SK-N-SH treated with all-trans-retinoic acid at 6 μM for 48 hours (cell line): Measurements from ENCODE around the gene DDX24.

ENCODE experiments used
- ATAC-seq: fragments of 200-7000 bp; cut with Tn5 transposase; 3 replicates; pipeline ENCODE4 v1.9.1; 2020; ENCODE audit warnings: mild to moderate bottlenecking, moderate library complexity
- ARNTL ChIP-seq: fragments of 450-650 bp; formaldehyde crosslinking; IDR thresholded peaks from 2 replicates; pipeline ENCODE4 v1.5.0; 2020; ENCODE audit warnings: low read depth, mild to moderate bottlenecking, moderate library complexity, borderline replicate concordance
- CREB5 ChIP-seq: fragments of 250-450 bp; sonication (Bioruptor Pico); IDR thresholded peaks from 2 replicates; pipeline ENCODE4 v1.5.1; 2020; ENCODE audit warnings: low read depth, mild to moderate bottlenecking, moderate library complexity
- CSDC2 ChIP-seq: fragments of 250-450 bp; sonication (Bioruptor Pico); IDR thresholded peaks from 2 replicates; pipeline ENCODE4 v1.5.0; 2020; ENCODE audit warnings: mild to moderate bottlenecking, moderate library complexity
- CSRNP3 ChIP-seq: fragments of 250-450 bp; sonication (Bioruptor Pico); IDR thresholded peaks from 2 replicates; pipeline ENCODE4 v1.5.1; 2021; ENCODE audit warnings: mild to moderate bottlenecking, moderate library complexity
- ESRRG ChIP-seq: fragments of 250-450 bp; sonication (Bioruptor Pico); IDR thresholded peaks from 2 replicates; pipeline ENCODE4 v1.6.1; 2021; ENCODE audit warnings: mild to moderate bottlenecking
- GLIS3 ChIP-seq: fragments of 250-450 bp; sonication (Bioruptor Pico); IDR thresholded peaks from 2 replicates; pipeline ENCODE4 v1.5.0; 2020; ENCODE audit warnings: mild to moderate bottlenecking, moderate library complexity
- ISL1 ChIP-seq: fragments of 250-450 bp; sonication (Bioruptor Pico); IDR thresholded peaks from 2 replicates; pipeline ENCODE4 v2.1.2; 2022; ENCODE audit warnings: mild to moderate bottlenecking, moderate library complexity
- OSR1 ChIP-seq: fragments of 250-450 bp; sonication (Bioruptor Pico); IDR thresholded peaks from 2 replicates; pipeline ENCODE4 v1.8.0; 2022; ENCODE audit warnings: moderate library complexity, mild to moderate bottlenecking, inconsistent platforms
- PATZ1 ChIP-seq: fragments of 250-450 bp; sonication (Bioruptor Pico); IDR thresholded peaks from 2 replicates; pipeline ENCODE4 v1.8.0; 2020; ENCODE audit warnings: mild to moderate bottlenecking, moderate library complexity, borderline replicate concordance
- POU6F1 ChIP-seq: fragments of 250-450 bp; sonication (Bioruptor Pico); IDR thresholded peaks from 2 replicates; pipeline ENCODE4 v1.8.0; 2021; ENCODE audit warnings: low read depth, mild to moderate bottlenecking, moderate library complexity, borderline replicate concordance
- PPARA ChIP-seq: fragments of 250-450 bp; sonication (Bioruptor Pico); IDR thresholded peaks from 2 replicates; pipeline ENCODE4 v1.5.0; 2020; ENCODE audit warnings: mild to moderate bottlenecking, borderline replicate concordance
- RARB ChIP-seq: fragments of 250-450 bp; sonication (Bioruptor Pico); IDR thresholded peaks from 2 replicates; pipeline ENCODE4 v1.8.0; 2021; ENCODE audit warnings: mild to moderate bottlenecking, moderate library complexity
- SNAI2 ChIP-seq: fragments of 250-450 bp; sonication (Bioruptor Pico); IDR thresholded peaks from 2 replicates; pipeline ENCODE4 v1.5.0; 2020; ENCODE audit warnings: mild to moderate bottlenecking, moderate library complexity
- TCF4 ChIP-seq: fragments of 250-450 bp; sonication (Bioruptor Pico); IDR thresholded peaks from 2 replicates; pipeline ENCODE4 v1.8.0; 2021; ENCODE audit warnings: mild to moderate bottlenecking, moderate library complexity, borderline replicate concordance
- TOX ChIP-seq: fragments of 250-450 bp; sonication (Bioruptor Pico); IDR thresholded peaks from 2 replicates; pipeline ENCODE4 v1.8.0; 2021; ENCODE audit warnings: mild to moderate bottlenecking, moderate library complexity, borderline replicate concordance
- TSHZ2 ChIP-seq: fragments of 250-450 bp; sonication (Bioruptor Pico); IDR thresholded peaks from 2 replicates; pipeline ENCODE4 v1.5.0; 2020; ENCODE audit warnings: mild to moderate bottlenecking, moderate library complexity
- ZC3H10 ChIP-seq: fragments of 250-450 bp; sonication (Bioruptor Pico); IDR thresholded peaks from 2 replicates; pipeline ENCODE4 v1.5.1; 2021; ENCODE audit warnings: mild to moderate bottlenecking, moderate library complexity
- ZFP3 ChIP-seq: fragments of 250-450 bp; sonication (Bioruptor Pico); IDR thresholded peaks from 2 replicates; pipeline ENCODE4 v1.5.0; 2020; ENCODE audit warnings: mild to moderate bottlenecking, moderate library complexity
- ZNF565 ChIP-seq: fragments of 450-650 bp; formaldehyde crosslinking; conservative IDR thresholded peaks from 2 replicates; pipeline ENCODE4 v1.5.0; 2020; ENCODE audit warnings: low read depth, mild to moderate bottlenecking, moderate library complexity
- ZNF70 ChIP-seq: fragments of 450-650 bp; formaldehyde crosslinking; IDR thresholded peaks from 2 replicates; pipeline ENCODE4 v1.5.0; 2020; ENCODE audit warnings: mild to moderate bottlenecking, moderate library complexity

Gene DDX24

GRCh38 chr14:94045563-94046345 is 35.2 kb downstream of the DDX24 start:
- no peak for TF ChIP-seq CREB5 (CRISPR knock-in tag)
- no peak for TF ChIP-seq POU6F1 (CRISPR knock-in tag)
- no peak for TF ChIP-seq CSRNP3
- no peak for TF ChIP-seq PPARA (CRISPR knock-in tag)
- no peak for TF ChIP-seq ISL1
- no peak for TF ChIP-seq RARB (CRISPR knock-in tag)
- TF ChIP-seq ARNTL (CRISPR knock-in tag) = no peak
- TF ChIP-seq ZC3H10 (CRISPR knock-in tag) = no peak
- no peak for TF ChIP-seq TCF4 (CRISPR knock-in tag)
- TF ChIP-seq TOX (CRISPR knock-in tag) = no peak
- no peak for TF ChIP-seq GLIS3 (CRISPR knock-in tag)
- TF ChIP-seq ESRRG = no peak
- no peak for TF ChIP-seq SNAI2 (CRISPR knock-in tag)
- no peak for TF ChIP-seq CSDC2 (CRISPR knock-in tag)
- no peak for ATAC-seq

- TF ChIP-seq ARNTL (CRISPR knock-in tag) (no peak), ZNF70 (no peak), ZNF565 (CRISPR knock-in tag) (no peak)
- ATAC-seq = no peak
Measured at GRCh38 chr14:94045101-94045500, 35.9 kb downstream of the DDX24 start.

- ATAC-seq = no peak
- TF ChIP-seq GLIS3 (CRISPR knock-in tag) = no peak
- TF ChIP-seq CSRNP3 = no peak
- TF ChIP-seq PPARA (CRISPR knock-in tag) = no peak
- TF ChIP-seq ZC3H10 (CRISPR knock-in tag) = no peak
- TF ChIP-seq ARNTL (CRISPR knock-in tag) = no peak
- no peak for TF ChIP-seq TSHZ2 (CRISPR knock-in tag)
- no peak for TF ChIP-seq TCF4 (CRISPR knock-in tag)
- TF ChIP-seq PATZ1 = no peak
- TF ChIP-seq ZNF565 (CRISPR knock-in tag) = no peak
- TF ChIP-seq CREB5 (CRISPR knock-in tag) = no peak
- no peak for TF ChIP-seq ESRRG
- TF ChIP-seq OSR1 = no peak
- TF ChIP-seq RARB (CRISPR knock-in tag) = no peak
- no peak for TF ChIP-seq ZFP3 (CRISPR knock-in tag)
Measured at GRCh38 chr14:94044476-94045091, 36.4 kb downstream of the DDX24 start.
